Effector memory CD8-positive, alpha-beta T cell (primary cell): ENCODE data around the gene WNT4.

Experiments
- ATAC-seq: fragments of 150-1000 bp; cut with Tn5 transposase; replicated peaks from 2 replicates; pipeline ENCODE4 v1.10.0; 2021; ENCODE audit warnings: mild to moderate bottlenecking, moderate library complexity
- DNase-seq, 3 experiments: peaks; one replicate each; pipeline ENCODE4 v3.0.0; 2021
- H3K27ac Mint-ChIP-seq, 2 donors: one replicate each; pipeline ENCODE4 v1.8.0; 2022; ENCODE audit warnings: mild to moderate bottlenecking in 2 of 2, mixed read lengths in 2 of 2, moderate library complexity in 2 of 2
- H3K27me3 Mint-ChIP-seq, 2 donors: one replicate each; pipeline ENCODE4 v1.8.0; 2022; ENCODE audit warnings: mixed read lengths in 2 of 2
- H3K36me3 Mint-ChIP-seq: one replicate; pipeline ENCODE4 v1.8.0; 2022; ENCODE audit warnings: mild to moderate bottlenecking, moderate library complexity, mixed read lengths; ENCODE audit not compliant: insufficient read depth
- H3K4me1 Mint-ChIP-seq, 2 donors: one replicate each; pipeline ENCODE4 v1.8.0; 2022; ENCODE audit warnings: low read depth in 2 of 2, mixed read lengths in 2 of 2
- H3K4me3 Mint-ChIP-seq, 2 donors: one replicate each; pipeline ENCODE4 v1.8.0; 2022; ENCODE audit warnings: mild to moderate bottlenecking in 2 of 2, mixed read lengths in 2 of 2, moderate library complexity in 2 of 2
- H3K9me3 Mint-ChIP-seq, 2 donors: one replicate each; pipeline ENCODE4 v1.8.0; 2022; ENCODE audit warnings: mixed read lengths in 2 of 2

The WNT4 gene

GRCh38 chr1:22154626-22155025 is 11.7 kb upstream of the WNT4 start:
- Mint-ChIP-seq H3K27me3 (peaks cover 31 to 71% of the 10 kb centered on the region in 2 donors), H3K9me3 (no peaks in the 10 kb centered on the region), H3K36me3 (peaks cover 4% of the 10 kb centered on the region), H3K4me1 (peaks cover 0 to 6% of the 10 kb centered on the region in 2 donors), H3K4me3 (no peak overlapping the region), H3K27ac (no peak overlapping the region)
- no peak for DNase-seq
- no peak for ATAC-seq

- no peak overlapping the region for H3K4me3 Mint-ChIP-seq
- ATAC-seq (no peak), DNase-seq (no peak)
- no peak overlapping the region for H3K27ac Mint-ChIP-seq
- peaks cover 0 to 6% of the 10 kb centered on the region in 2 donors for H3K4me1 Mint-ChIP-seq
- H3K27me3 Mint-ChIP-seq: peaks cover 36 to 75% of the 10 kb centered on the region in 2 donors
- H3K9me3 Mint-ChIP-seq: no peaks in the 10 kb centered on the region
- peaks cover 4% of the 10 kb centered on the region for H3K36me3 Mint-ChIP-seq
Measured at GRCh38 chr1:22153660-22154437, 11.0 kb upstream of the WNT4 start.

- ATAC-seq (no peak), DNase-seq (no peak)
- Mint-ChIP-seq H3K4me3 (no peak overlapping the region), H3K27ac (no peak overlapping the region), H3K27me3 (peaks cover 53 to 86% of the 10 kb centered on the region in 2 donors), H3K9me3 (no peaks in the 10 kb centered on the region), H3K4me1 (peaks cover 0 to 6% of the 10 kb centered on the region in 2 donors), H3K36me3 (peaks cover 4% of the 10 kb centered on the region)
Measured at GRCh38 chr1:22150923-22151322, 8.0 kb upstream of the WNT4 start.

GRCh38 chr1:22142315-22143064 is 407 bp downstream of the WNT4 start:
- ATAC-seq (peak; percentile 29), DNase-seq (no peak)
- peaks cover 2% of the 10 kb centered on the region for H3K36me3 Mint-ChIP-seq
- peaks cover 43 to 57% of the 10 kb centered on the region in 2 donors for H3K27me3 Mint-ChIP-seq
- H3K4me3 Mint-ChIP-seq: peak overlapping the region; percentile 33 to 45
- H3K4me1 Mint-ChIP-seq: peaks cover 8 to 12% of the 10 kb centered on the region in 2 donors
- no peak overlapping the region for H3K27ac Mint-ChIP-seq
- H3K9me3 Mint-ChIP-seq: no peaks in the 10 kb centered on the region

GRCh38 chr1:22141554-22142314 is 1.2 kb downstream of the WNT4 start:
- Mint-ChIP-seq H3K9me3 (no peaks in the 10 kb centered on the region), H3K36me3 (peaks cover 2% of the 10 kb centered on the region), H3K4me1 (peaks cover 8 to 12% of the 10 kb centered on the region in 2 donors), H3K27me3 (peaks cover 39 to 49% of the 10 kb centered on the region in 2 donors), H3K4me3 (peak overlapping the region; percentile 33 to 45), H3K27ac (no peak overlapping the region)
- ATAC-seq: no peak
- no peak for DNase-seq

GRCh38 chr1:22140694-22141093 is 2.2 kb downstream of the WNT4 start:
- peaks cover 8 to 12% of the 10 kb centered on the region in 2 donors for H3K4me1 Mint-ChIP-seq
- DNase-seq: no peak
- no peak for ATAC-seq
- H3K27ac Mint-ChIP-seq: no peak overlapping the region
- H3K4me3 Mint-ChIP-seq: no peak overlapping the region
- no peaks in the 10 kb centered on the region for H3K9me3 Mint-ChIP-seq
- H3K27me3 Mint-ChIP-seq: peaks cover 28 to 47% of the 10 kb centered on the region in 2 donors
- H3K36me3 Mint-ChIP-seq: peaks cover 5% of the 10 kb centered on the region

GRCh38 chr1:22139817-22140216 is 3.1 kb downstream of the WNT4 start:
- ATAC-seq: no peak
- peaks cover 4% of the 10 kb centered on the region for H3K36me3 Mint-ChIP-seq
- no peaks in the 10 kb centered on the region for H3K9me3 Mint-ChIP-seq
- no peak for DNase-seq
- no peak overlapping the region for H3K4me3 Mint-ChIP-seq
- no peak overlapping the region for H3K27ac Mint-ChIP-seq
- H3K27me3 Mint-ChIP-seq: peaks cover 20 to 47% of the 10 kb centered on the region in 2 donors
- peaks cover 8 to 13% of the 10 kb centered on the region in 2 donors for H3K4me1 Mint-ChIP-seq

- no peak overlapping the region for H3K4me3 Mint-ChIP-seq
Measured at GRCh38 chr1:22139066-22139594, 3.8 kb downstream of the WNT4 start.

GRCh38 chr1:22137004-22137720 is 5.7 kb downstream of the WNT4 start:
- Mint-ChIP-seq H3K27ac (peak overlapping the region in 1 of 2 donors; percentile 44), H3K4me3 (no peak overlapping the region), H3K27me3 (peaks cover 6 to 37% of the 10 kb centered on the region in 2 donors), H3K9me3 (no peaks in the 10 kb centered on the region), H3K36me3 (peaks cover 4% of the 10 kb centered on the region), H3K4me1 (peaks cover 0 to 9% of the 10 kb centered on the region in 2 donors)
- no peak for DNase-seq
- ATAC-seq: no peak

More at GRCh38 chr1:22139066-22139594, 3.8 kb downstream of the WNT4 start:
- Mint-ChIP-seq H3K9me3 (no peaks in the 10 kb centered on the region), H3K27ac (no peak overlapping the region), H3K4me1 (peaks cover 7 to 15% of the 10 kb centered on the region in 2 donors), H3K36me3 (peaks cover 4% of the 10 kb centered on the region), H3K27me3 (peaks cover 13 to 46% of the 10 kb centered on the region in 2 donors)
- ATAC-seq (no peak), DNase-seq (no peak)

GRCh38 chr1:22133931-22134324 is 9.0 kb downstream of the WNT4 start:
- Mint-ChIP-seq H3K4me1 (peaks cover 0 to 7% of the 10 kb centered on the region in 2 donors), H3K36me3 (peaks cover 4% of the 10 kb centered on the region), H3K27me3 (peaks cover 0 to 22% of the 10 kb centered on the region in 2 donors), H3K27ac (no peak overlapping the region), H3K4me3 (no peak overlapping the region), H3K9me3 (no peaks in the 10 kb centered on the region)
- DNase-seq (no peak), ATAC-seq (no peak)

- ATAC-seq (no peak), DNase-seq (no peak)
- H3K9me3 Mint-ChIP-seq: no peaks in the 10 kb centered on the region
- H3K27me3 Mint-ChIP-seq: peaks cover 0 to 22% of the 10 kb centered on the region in 2 donors
- H3K27ac Mint-ChIP-seq: no peak overlapping the region
- no peak overlapping the region for H3K4me3 Mint-ChIP-seq
- H3K36me3 Mint-ChIP-seq: peaks cover 4% of the 10 kb centered on the region
- peaks cover 0 to 7% of the 10 kb centered on the region in 2 donors for H3K4me1 Mint-ChIP-seq
Measured at GRCh38 chr1:22133247-22133930, 9.5 kb downstream of the WNT4 start.

GRCh38 chr1:22132517-22133235 is 10.2 kb downstream of the WNT4 start:
- H3K27me3 Mint-ChIP-seq: peaks cover 0 to 22% of the 10 kb centered on the region in 2 donors
- no peak for DNase-seq
- ATAC-seq: no peak
- H3K36me3 Mint-ChIP-seq: peaks cover 7% of the 10 kb centered on the region
- no peak overlapping the region for H3K4me3 Mint-ChIP-seq
- no peaks in the 10 kb centered on the region for H3K9me3 Mint-ChIP-seq
- H3K4me1 Mint-ChIP-seq: peaks cover 0 to 4% of the 10 kb centered on the region in 2 donors
- no peak overlapping the region for H3K27ac Mint-ChIP-seq
